ENCODE results near the gene DYNLT2. TPM values are rescaled to one million over a fixed set of nuclear protein-coding genes. Genes with fewer than 3 reads are reported as not detected.

Gene DYNLT2
- total RNA-seq, 3 donors from 2014 or later: 1.9 to 2.6 (median 2.3) TPM

GRCh38 chr6:169783971-169784820 is 32.8 kb upstream of the DYNLT2 start:
- DNase-seq (ENCODE audit: low spot score in 2 of 2): no peak
- Histone ChIP-seq H3K9me3 (no peaks in the 10 kb centered on the region), H3K4me1 (no peaks in the 10 kb centered on the region), H3K27me3 (no peaks in the 10 kb centered on the region), H3K36me3 (no peaks in the 10 kb centered on the region), H3K4me3 (no peak overlapping the region), H3K27ac (no peak overlapping the region)
- TF ChIP-seq POLR2AphosphoS5 (IDR thresholded peaks at IDR 0.05) (no peak), POLR2A (IDR thresholded peaks at IDR 0.05) (no peak)
- TF ChIP-seq, protein P1, sequence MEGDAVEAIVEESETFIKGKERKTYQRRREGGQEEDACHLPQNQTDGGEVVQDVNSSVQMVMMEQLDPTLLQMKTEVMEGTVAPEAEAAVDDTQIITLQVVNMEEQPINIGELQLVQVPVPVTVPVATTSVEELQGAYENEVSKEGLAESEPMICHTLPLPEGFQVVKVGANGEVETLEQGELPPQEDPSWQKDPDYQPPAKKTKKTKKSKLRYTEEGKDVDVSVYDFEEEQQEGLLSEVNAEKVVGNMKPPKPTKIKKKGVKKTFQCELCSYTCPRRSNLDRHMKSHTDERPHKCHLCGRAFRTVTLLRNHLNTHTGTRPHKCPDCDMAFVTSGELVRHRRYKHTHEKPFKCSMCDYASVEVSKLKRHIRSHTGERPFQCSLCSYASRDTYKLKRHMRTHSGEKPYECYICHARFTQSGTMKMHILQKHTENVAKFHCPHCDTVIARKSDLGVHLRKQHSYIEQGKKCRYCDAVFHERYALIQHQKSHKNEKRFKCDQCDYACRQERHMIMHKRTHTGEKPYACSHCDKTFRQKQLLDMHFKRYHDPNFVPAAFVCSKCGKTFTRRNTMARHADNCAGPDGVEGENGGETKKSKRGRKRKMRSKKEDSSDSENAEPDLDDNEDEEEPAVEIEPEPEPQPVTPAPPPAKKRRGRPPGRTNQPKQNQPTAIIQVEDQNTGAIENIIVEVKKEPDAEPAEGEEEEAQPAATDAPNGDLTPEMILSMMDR (IDR thresholded peaks at IDR 0.05): no peak
- intact Hi-C loops (cut with DNase I; ENCODE audit: low total_unique reads): no loop called here

GRCh38 chr6:169783401-169783800 is 32.0 kb upstream of the DYNLT2 start:
- intact Hi-C loops (cut with DNase I; ENCODE audit: low total_unique reads): no loop called here
- Histone ChIP-seq H3K27ac (no peak overlapping the region), H3K4me3 (no peak overlapping the region), H3K4me1 (no peaks in the 10 kb centered on the region), H3K27me3 (no peaks in the 10 kb centered on the region), H3K36me3 (no peaks in the 10 kb centered on the region), H3K9me3 (no peaks in the 10 kb centered on the region)
- TF ChIP-seq POLR2A (IDR thresholded peaks at IDR 0.05) (no peak), POLR2AphosphoS5 (IDR thresholded peaks at IDR 0.05) (no peak)
- TF ChIP-seq, protein P1 (IDR thresholded peaks at IDR 0.05): no peak
- DNase-seq (ENCODE audit: low spot score in 2 of 2): no peak

GRCh38 chr6:169782966-169783365 is 31.6 kb upstream of the DYNLT2 start:
- no peak overlapping the region for H3K27ac ChIP-seq
- TF ChIP-seq POLR2AphosphoS5 (IDR thresholded peaks at IDR 0.05) (no peak), POLR2A (IDR thresholded peaks at IDR 0.05) (no peak)
- TF ChIP-seq, protein P1 (IDR thresholded peaks at IDR 0.05): no peak
- intact Hi-C loops (cut with DNase I; ENCODE audit: low total_unique reads): no loop called here
- no peaks in the 10 kb centered on the region for H3K9me3 ChIP-seq
- H3K4me3 ChIP-seq: no peak overlapping the region
- no peaks in the 10 kb centered on the region for H3K4me1 ChIP-seq
- H3K36me3 ChIP-seq: no peaks in the 10 kb centered on the region
- no peak for DNase-seq (ENCODE audit: low spot score in 2 of 2)
- no peaks in the 10 kb centered on the region for H3K27me3 ChIP-seq

- peaks cover 4% of the 10 kb centered on the region for H3K36me3 ChIP-seq
- no peaks in the 10 kb centered on the region for H3K9me3 ChIP-seq
- H3K4me3 ChIP-seq: no peak overlapping the region
- no peaks in the 10 kb centered on the region for H3K27me3 ChIP-seq
- H3K27ac ChIP-seq: no peak overlapping the region
- intact Hi-C loops (cut with DNase I; ENCODE audit: low total_unique reads): no loop called here
- TF ChIP-seq, protein P1 (IDR thresholded peaks at IDR 0.05): no peak
- TF ChIP-seq POLR2A (IDR thresholded peaks at IDR 0.05) (no peak), POLR2AphosphoS5 (IDR thresholded peaks at IDR 0.05) (no peak)
- H3K4me1 ChIP-seq: no peaks in the 10 kb centered on the region
- no peak for DNase-seq (ENCODE audit: low spot score in 2 of 2)
Observed at GRCh38 chr6:169780571-169781091, 29.3 kb upstream of the DYNLT2 start.

DNA sequence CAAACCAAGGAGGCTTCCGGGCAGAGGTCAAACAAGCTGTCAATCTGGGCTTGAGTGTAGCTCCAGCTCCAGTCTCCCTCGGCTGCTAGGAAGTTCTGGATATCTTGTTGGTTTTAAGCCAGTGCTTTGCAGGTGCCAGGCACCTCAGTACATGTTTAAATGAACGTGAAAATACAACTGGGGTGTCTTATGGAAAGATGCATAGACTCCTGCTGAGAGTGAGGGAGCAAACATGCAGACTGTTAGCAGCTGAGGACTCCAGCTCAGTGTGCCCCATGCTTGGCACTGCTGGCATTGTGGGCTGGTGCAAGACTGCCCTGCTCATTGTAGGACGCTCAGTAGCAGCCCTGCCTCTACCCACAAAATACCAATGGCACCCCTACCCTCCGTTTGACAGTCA is 28.5 kb upstream of the DYNLT2 start:
- intact Hi-C loops (cut with DNase I; ENCODE audit: low total_unique reads): no loop called here
- Histone ChIP-seq H3K9me3 (no peaks in the 10 kb centered on the region), H3K4me1 (no peaks in the 10 kb centered on the region), H3K36me3 (peaks cover 4% of the 10 kb centered on the region), H3K27ac (no peak overlapping the region), H3K4me3 (no peak overlapping the region), H3K27me3 (no peaks in the 10 kb centered on the region)
- TF ChIP-seq, protein P1 (IDR thresholded peaks at IDR 0.05): no peak
- TF ChIP-seq POLR2A (IDR thresholded peaks at IDR 0.05) (no peak), POLR2AphosphoS5 (IDR thresholded peaks at IDR 0.05) (no peak)
- DNase-seq (ENCODE audit: low spot score in 2 of 2): no peak
